SKM-1 (cell line): ENCODE data around the gene NSDHL.
A peak's percentile ranks its signal among the peaks of the same experiment; 100 is the strongest.
"Not testable (repeated sequence)": the region's sequence is repeated elsewhere in the genome, so short reads cannot be mapped to it uniquely, and the experiment has no call there.

Experiments
- DNase-seq: peaks from one replicate; lab custom pipeline; 2025; ENCODE audit not compliant: unreplicated experiment; lab: John Stamatoyannopoulos, UW

The NSDHL gene

GRCh38 chrX:152830312-152831305 lies at the start of gene NSDHL, which contains the start of gene CETN2:
NSDHL (plus strand) TSS chrX:152831063; CDS start chrX:152846325, 15,262 bp downstream.
CETN2 (minus strand) TSS chrX:152830757; CDS start chrX:152830710, 47 bp downstream.
- DNase-seq: peak; percentile 52

- not testable (repeated sequence) for DNase-seq
Measured at GRCh38 chrX:152787062-152787461, 43.8 kb upstream of the NSDHL start.

GRCh38 chrX:152798945-152799344 lies 31.9 kb upstream of the NSDHL start:
- DNase-seq: no peak

- DNase-seq: no peak
Measured at GRCh38 chrX:152806035-152806434, 24.8 kb upstream of the NSDHL start.

GRCh38 chrX:152810403-152810802 lies 20.5 kb upstream of the NSDHL start:
- no peak for DNase-seq

- DNase-seq: no peak
Measured at GRCh38 chrX:152813206-152813605, 17.7 kb upstream of the NSDHL start.

GRCh38 chrX:152814048-152814447 lies 16.8 kb upstream of the NSDHL start:
- DNase-seq: no peak

GRCh38 chrX:152817078-152817764 lies 13.6 kb upstream of the NSDHL start:
- peak; percentile 1 for DNase-seq

GRCh38 chrX:152818356-152818755 lies 12.5 kb upstream of the NSDHL start:
- no peak for DNase-seq

GRCh38 chrX:152819266-152819665 lies 11.6 kb upstream of the NSDHL start:
- no peak for DNase-seq

- no peak for DNase-seq
Measured at GRCh38 chrX:152819732-152820131, 11.1 kb upstream of the NSDHL start.

- DNase-seq: peak; percentile 3
Measured at GRCh38 chrX:152821145-152821765, 9.6 kb upstream of the NSDHL start.

GRCh38 chrX:152822383-152823086 lies 8.3 kb upstream of the NSDHL start:
- DNase-seq: no peak

- DNase-seq: no peak
Measured at GRCh38 chrX:152823657-152824056, 7.2 kb upstream of the NSDHL start.

GRCh38 chrX:152824841-152825374 lies 6.0 kb upstream of the NSDHL start:
- no peak for DNase-seq

GRCh38 chrX:152831391-152831790 lies 528 bp downstream of the NSDHL start:
- DNase-seq: no peak

GRCh38 chrX:152832520-152832919 lies 1.7 kb downstream of the NSDHL start:
- DNase-seq: no peak

- no peak for DNase-seq
Measured at GRCh38 chrX:152833378-152833777, 2.5 kb downstream of the NSDHL start.

- not testable (repeated sequence) for DNase-seq
Measured at GRCh38 chrX:152835470-152835869, 4.6 kb downstream of the NSDHL start.

- no peak for DNase-seq
Measured at GRCh38 chrX:152842772-152843338, 12.0 kb downstream of the NSDHL start.
